H1 (cell line): ENCODE data around the gene RPL41. TPM values are rescaled to one million over a fixed set of nuclear protein-coding genes. Genes with fewer than 3 reads are reported as not detected.
A peak's percentile ranks its signal among the peaks of the same experiment; 100 is the strongest.

Experiments
- CTCF ChIA-PET: fragments of 300-600 bp; sonication (Branson Sonifier 250); formaldehyde crosslinking; loops from one replicate; lab custom pipeline; 2021; ENCODE audit not compliant: partially characterized antibody; lab: Charles Lee
- POLR2A ChIA-PET: fragments of 300-600 bp; sonication (Branson Sonifier 250); formaldehyde crosslinking; loops from one replicate; lab custom pipeline; 2021; ENCODE audit warnings: inconsistent platforms; ENCODE audit not compliant: partially characterized antibody; lab: Charles Lee
- DNase-seq, 2 experiments: peaks; one replicate each; pipeline versions ENCODE4 v3.0.0 to v3.0.0-alpha.2; 2010 to 2022; ENCODE audit warnings: low spot score in 2 of 2, low read depth in 1 of 2, mixed read lengths in 1 of 2
- FAIRE-seq: peaks from 2 replicates; lab custom pipeline; 2011; peaks lifted over from hg19 to GRCh38; lab: Jason Lieb, UNC
- H2AFZ ChIP-seq: 2 replicates; pipeline ENCODE4 v1.8.1; 2012; ENCODE audit warnings: low read length, inconsistent platforms
- H2AK5ac ChIP-seq: 2 replicates; pipeline ENCODE4 v1.6.1; 2013; ENCODE audit warnings: low read depth, low read length
- H2BK120ac ChIP-seq: replicated peaks from 2 replicates; pipeline ENCODE3; 2013; ENCODE audit warnings: low read depth, low read length, inconsistent platforms
- H2BK12ac ChIP-seq: 2 replicates; pipeline ENCODE4 v1.6.1; 2013; ENCODE audit warnings: low read depth, low read length
- H2BK15ac ChIP-seq: 2 replicates; pipeline ENCODE4 v1.6.1; 2013; ENCODE audit warnings: low read length
- H2BK20ac ChIP-seq: 2 replicates; pipeline ENCODE4 v1.6.1; 2013; ENCODE audit warnings: low read length
- H2BK5ac ChIP-seq: 2 replicates; pipeline ENCODE4 v1.6.1; 2013; ENCODE audit warnings: low read depth, low read length
- H3K14ac ChIP-seq: 2 replicates; pipeline ENCODE4 v1.6.1; 2013; ENCODE audit warnings: inconsistent platforms; ENCODE audit not compliant: insufficient read length
- H3K18ac ChIP-seq: 2 replicates; pipeline ENCODE4 v1.6.1; 2013; ENCODE audit warnings: low read length; ENCODE audit errors: extremely low read depth
- H3K23ac ChIP-seq: 2 replicates; pipeline ENCODE4 v1.6.1; 2013; ENCODE audit warnings: inconsistent platforms; ENCODE audit not compliant: insufficient read length
- H3K23me2 ChIP-seq: 2 replicates; pipeline ENCODE4 v1.6.1; 2013; ENCODE audit warnings: low read depth, low read length
- H3K27ac ChIP-seq: 2 replicates; pipeline ENCODE4 v1.6.1; 2011; ENCODE audit warnings: low read depth, low read length, inconsistent platforms
- H3K27me3 ChIP-seq, 4 experiments: replicated peaks in 1 of 4; 1 replicate in 1 of 4; 2 replicates in 3 of 4; pipeline versions ENCODE4 v1.6.1 to v1.8.1; 2011 to 2013; ENCODE audit warnings: low read length in 3 of 4, mild to moderate bottlenecking in 3 of 4, inconsistent platforms in 2 of 4, mixed read lengths in 2 of 4, moderate library complexity in 1 of 4; ENCODE audit not compliant: control insufficient read depth in 3 of 4, insufficient read depth in 3 of 4; ENCODE audit errors: extremely low read depth in 1 of 4
- H3K36me3 ChIP-seq, 4 experiments: 2 replicates each; pipeline versions ENCODE4 v1.6.1 to v1.8.1; 2011 to 2013; ENCODE audit warnings: mild to moderate bottlenecking in 4 of 4, low read length in 3 of 4, moderate library complexity in 2 of 4, control low read depth in 1 of 4, inconsistent platforms in 1 of 4; ENCODE audit not compliant: insufficient read depth in 4 of 4, control insufficient read depth in 2 of 4
- H3K4ac ChIP-seq: replicated peaks from 2 replicates; pipeline ENCODE3; 2013; ENCODE audit warnings: low read length, low read depth, mixed read lengths, inconsistent platforms; ENCODE audit not compliant: insufficient read length
- H3K4me1 ChIP-seq, 4 experiments: replicated peaks in 1 of 4; 1 replicate in 1 of 4; 2 replicates in 3 of 4; pipeline versions ENCODE4 v1.6.1 to v1.8.1; 2011 to 2013; ENCODE audit warnings: low read length in 3 of 4, inconsistent platforms in 2 of 4, mixed read lengths in 1 of 4; ENCODE audit not compliant: insufficient read depth in 4 of 4, control insufficient read depth in 3 of 4
- H3K4me2 ChIP-seq, 2 experiments: 2 replicates each; pipeline versions ENCODE4 v1.6.1 to v1.8.1; 2011 to 2013; ENCODE audit warnings: low read depth in 2 of 2, low read length in 2 of 2, control low read depth in 1 of 2, inconsistent platforms in 1 of 2, mild to moderate bottlenecking in 1 of 2; ENCODE audit not compliant: insufficient read depth in 1 of 2
- H3K4me3 ChIP-seq, 4 experiments: fragments of 200-600, 300-600 bp in 1 of 4; sonication (generic), shearing (Covaris generic), sonication (Bioruptor Twin) in 1 of 4; 2 replicates each; pipeline versions ENCODE4 v1.5.1 to v1.8.1; 2011 to 2016; ENCODE audit warnings: low read length in 4 of 4, low read depth in 3 of 4, control low read depth in 2 of 4, inconsistent platforms in 2 of 4, mild to moderate bottlenecking in 2 of 4, mixed read lengths in 1 of 4, moderate library complexity in 1 of 4; ENCODE audit not compliant: insufficient read depth in 2 of 4; ENCODE audit errors: extremely low read depth in 1 of 4
- H3K56ac ChIP-seq: replicated peaks from 2 replicates; pipeline ENCODE3; 2013; ENCODE audit warnings: low read depth, mild to moderate bottlenecking, mixed read lengths, low read length, inconsistent platforms; ENCODE audit not compliant: insufficient read length
- H3K79me1 ChIP-seq: 2 replicates; pipeline ENCODE4 v1.6.1; 2013; ENCODE audit warnings: low read depth, low read length, control low read depth
- H3K79me2 ChIP-seq, 2 experiments: 2 replicates each; pipeline versions ENCODE4 v1.6.1 to v1.8.1; 2012 to 2013; ENCODE audit warnings: low read length in 2 of 2, mild to moderate bottlenecking in 2 of 2, inconsistent platforms in 1 of 2; ENCODE audit not compliant: insufficient read depth in 2 of 2, control insufficient read depth in 1 of 2
- H3K9ac ChIP-seq, 4 experiments: replicated peaks in 1 of 4; 1 replicate in 1 of 4; 2 replicates in 3 of 4; pipeline versions ENCODE4 v1.6.1 to v1.8.1; 2011 to 2013; ENCODE audit warnings: low read depth in 3 of 4, low read length in 3 of 4, control low read depth in 2 of 4, mild to moderate bottlenecking in 2 of 4, moderate library complexity in 2 of 4, inconsistent platforms in 1 of 4; ENCODE audit errors: extremely low read depth in 1 of 4
- H3K9me3 ChIP-seq, 2 experiments: 2 replicates each; pipeline versions ENCODE4 v1.6.1 to v1.8.1; 2012 to 2013; ENCODE audit warnings: mild to moderate bottlenecking in 2 of 2, moderate library complexity in 2 of 2, control low read depth in 1 of 2, inconsistent platforms in 1 of 2, low read depth in 1 of 2, low read length in 1 of 2, mixed read lengths in 1 of 2; ENCODE audit not compliant: insufficient read depth in 2 of 2
- H4K20me1 ChIP-seq, 2 experiments: replicated peaks in 1 of 2; 2 replicates each; pipeline versions ENCODE3 to v1.8.1; 2011 to 2013; ENCODE audit warnings: inconsistent platforms in 2 of 2, low read length in 2 of 2, mild to moderate bottlenecking in 1 of 2; ENCODE audit not compliant: insufficient read depth in 2 of 2, control insufficient read depth in 1 of 2
- H4K5ac ChIP-seq: 2 replicates; pipeline ENCODE4 v1.6.1; 2013; ENCODE audit warnings: low read length, low read depth, mixed read lengths, inconsistent platforms; ENCODE audit not compliant: insufficient read length
- H4K8ac ChIP-seq: 2 replicates; pipeline ENCODE4 v1.8.0; 2013; ENCODE audit warnings: mild to moderate bottlenecking, moderate library complexity, low read length, inconsistent platforms; ENCODE audit not compliant: insufficient read depth; ENCODE audit errors: extremely low read depth
- H4K91ac ChIP-seq: replicated peaks from 2 replicates; pipeline ENCODE3; 2013; ENCODE audit warnings: low read length, mixed read lengths, inconsistent platforms; ENCODE audit not compliant: insufficient read length
- BACH1 ChIP-seq: IDR thresholded peaks from 2 replicates; pipeline ENCODE4 v1.6.1; 2012; ENCODE audit warnings: low read length, improper control_type of control experiment
- CHD2 ChIP-seq: IDR thresholded peaks from 2 replicates; pipeline ENCODE4 v1.6.1; 2012; ENCODE audit warnings: low read length, improper control_type of control experiment
- KDM1A ChIP-seq: fragments of 200-600, 300-600 bp; sonication (generic); IDR thresholded peaks from 2 replicates; pipeline ENCODE4 v1.7.1; 2016; ENCODE audit warnings: mild to moderate bottlenecking, low read length, borderline replicate concordance
- NRF1 ChIP-seq: IDR thresholded peaks from 2 replicates; pipeline ENCODE4 v1.6.1; 2011; ENCODE audit warnings: mild to moderate bottlenecking, low read depth, low read length, improper control_type of control experiment
- POLR2A ChIP-seq, 2 experiments: IDR thresholded peaks; 1 replicate in 1 of 2; 2 replicates in 1 of 2; pipeline ENCODE4 v1.6.1; 2011; ENCODE audit warnings: low read depth in 2 of 2, low read length in 2 of 2, mild to moderate bottlenecking in 2 of 2; ENCODE audit errors: control extremely low read depth in 1 of 2
- POLR2AphosphoS5 ChIP-seq: IDR thresholded peaks from 2 replicates; pipeline ENCODE4 v1.6.1; 2011; ENCODE audit warnings: low read depth, low read length
- SIRT6 ChIP-seq: IDR thresholded peaks from one replicate; pipeline ENCODE4 v1.7.1; 2012; ENCODE audit warnings: low read length, inconsistent platforms
- WGBS, 2 experiments: shearing (Covaris generic) in 1 of 2; methylation state at CpG; one replicate each; pipeline versions ENCODE4 v1.1.6 to v1.1.7; 2013 to 2015; ENCODE audit warnings: low lambda C conversion rate in 2 of 2, mixed read lengths in 2 of 2, inconsistent platforms in 1 of 2, low coverage in 1 of 2, missing lambda C conversion rate in 1 of 2; ENCODE audit not compliant: insufficient replicate concordance in 2 of 2, insufficient coverage in 1 of 2, insufficient read length in 1 of 2; ENCODE audit errors: extremely low coverage in 1 of 2, missing lambda C conversion rate in 1 of 2; 5-methylcytosine and 5-hydroxymethylcytosine counted together
- polyA plus RNA-seq, 7 experiments: library from polyadenylated mRNA; depleted of rRNA in 3 of 7; stranded (reverse) in 5 of 7; unstranded in 2 of 7; fragments of >200 nt in 5 of 7; fragments of 200-250 nt in 2 of 7; gene quantifications; 1 replicate in 5 of 7; 2 replicates in 1 of 7; 4 replicates in 1 of 7; pipeline versions ENCODE4 v1.2.1 to v1.2.3, GENCODE V29; 2011 to 2013; ENCODE audit warnings: missing spikeins in 2 of 7, mixed read lengths in 2 of 7
- total RNA-seq: library from RNA; stranded (reverse); fragmentation: NEBNext Ultra II Directional; extraction: Animal tissue kit (Norgen Biotek cat#: 25700); gene quantifications from 2 replicates; pipeline ENCODE4 v1.2.1, GENCODE V29; 2021

Gene RPL41
- total and polyA plus RNA-seq, 2 of the 8 experiments (the other 6 are each of a cell fraction or from before 2014, with no cell fraction given) = 4,440 to 16,488 TPM

- H3K14ac ChIP-seq = no peak overlapping the region
- H4K5ac ChIP-seq = no peak overlapping the region
- CTCF ChIA-PET = interaction anchor here (0.8 to 6.8 kb wide), 11 partner anchors 11 to 1018 kb away, joined by 3 to 47 read pairs (median 7); partner anchors contain the start of genes COQ10A, ESYT1, MYL6B and RNF41
- H3K23me2 ChIP-seq = peaks cover 12% of the 10 kb centered on the region
- H4K8ac ChIP-seq = peak overlapping the region; percentile 62; the same call in 1 of the 2 replicates
- no peak overlapping the region for H3K4ac ChIP-seq
- FAIRE-seq (no peak), DNase-seq (no peak)
- peaks cover 3 to 20% of the 10 kb centered on the region in 2 experiments for H3K79me2 ChIP-seq
- H3K18ac ChIP-seq = no peak overlapping the region
- H3K36me3 ChIP-seq = peaks cover 39 to 83% (median 67%) of the 10 kb centered on the region in 4 experiments
- H3K56ac ChIP-seq = no peak overlapping the region
- no peak overlapping the region for H3K4me3 ChIP-seq
- H2AK5ac ChIP-seq = no peak overlapping the region
- peaks cover 3% of the 10 kb centered on the region; the same call in 1 of the 2 replicates for H3K79me1 ChIP-seq
- 84% methylated on average over 9 of the region's 11 CpGs; no CpG with 5 or more reads in 1 of the 2 experiments for WGBS, 2 experiments
- H4K91ac ChIP-seq = no peak overlapping the region
- H2BK120ac ChIP-seq = no peak overlapping the region
- H2AFZ ChIP-seq = no peak overlapping the region
- no peak overlapping the region for H3K23ac ChIP-seq
- POLR2A ChIA-PET = interaction anchor here (1.0 to 15.6 kb wide), 14 partner anchors 10 to 238 kb away, joined by 3 to 656 read pairs (median 18); partner anchors contain the start of genes ERBB3, PA2G4, RNF41 and SMARCC2
- peaks cover 11 to 23% of the 10 kb centered on the region in 2 experiments for H4K20me1 ChIP-seq
- H2BK5ac ChIP-seq = no peak overlapping the region
- no peak overlapping the region for H3K9ac ChIP-seq
- H2BK15ac ChIP-seq = no peak overlapping the region
- no peaks in the 10 kb centered on the region for H3K27me3 ChIP-seq
- H3K27ac ChIP-seq = no peak overlapping the region
- H2BK12ac ChIP-seq = no peak overlapping the region
- no peak overlapping the region for H2BK20ac ChIP-seq
- H3K4me2 ChIP-seq = no peak overlapping the region; a peak in 1 of 4 replicates
- peaks cover 3 to 28% (median 16%) of the 10 kb centered on the region in 4 experiments for H3K4me1 ChIP-seq
- H3K9me3 ChIP-seq = no peaks in the 10 kb centered on the region
- TF ChIP-seq CHD2 = 0 out of 2 replicates have a peak, but pooled peaks have one; percentile 10
- TF ChIP-seq KDM1A = no peak
- peak; percentile 45 for TF ChIP-seq POLR2A (IDR thresholded peaks at IDR 0.05; ENCODE audit: control extremely low read depth in 1 of 2, low read depth in 2 of 2, low read length in 2 of 2)
- no peak for TF ChIP-seq BACH1
- TF ChIP-seq SIRT6 = peak; percentile 35
- TF ChIP-seq NRF1 = 0 out of 2 replicates have a peak, but pooled peaks have one; percentile 4
- TF ChIP-seq POLR2AphosphoS5 = peak; percentile 95
- TF ChIP-seq, all 59 proteins: peak for 5
These were observed 47.3 kb downstream of the RPL41 start for GRCh38 chr12:56163533-56164344.
